Uterus (tissue), 4 donors: Measurements from ENCODE around the gene HOMER2. TPM values are rescaled to one million over a fixed set of nuclear protein-coding genes. Genes with fewer than 3 reads are reported as not detected.
"Not testable (repeated sequence)": the region's sequence is repeated elsewhere in the genome, so short reads cannot be mapped to it uniquely, and the experiment has no call there.

Source experiments
- DNase-seq, 2 donors: peaks; one replicate each; pipeline ENCODE4 v3.0.0-alpha.2; 2019 to 2020
- H3K27ac ChIP-seq, 2 donors: fragments of 200-600 bp; sonication (generic); 1 replicate in 1 of 2; 2 replicates in 1 of 2; pipeline ENCODE4 v1.5.1; 2016 to 2018
- H3K27me3 ChIP-seq, 2 donors: fragments of 200-600 bp; sonication (generic); one replicate each; pipeline ENCODE4 v1.5.1; 2018 to 2019; ENCODE audit warnings: control low read depth in 1 of 2
- H3K36me3 ChIP-seq, 2 donors: fragments of 200-600 bp; sonication (generic); one replicate each; pipeline ENCODE4 v1.5.1; 2019; ENCODE audit warnings: control low read depth in 1 of 2
- H3K4me1 ChIP-seq, 2 donors: fragments of 200-600 bp; sonication (generic); one replicate each; pipeline ENCODE4 v1.5.1; 2018 to 2019; ENCODE audit warnings: control low read depth in 1 of 2
- H3K4me3 ChIP-seq, 2 donors: fragments of 200-600 bp; sonication (generic); 1 replicate in 1 of 2; 2 replicates in 1 of 2; pipeline ENCODE4 v1.5.1; 2018 to 2019; ENCODE audit warnings: mild to moderate bottlenecking in 1 of 2
- H3K9me3 ChIP-seq, 2 donors: fragments of 200-600 bp; sonication (generic); one replicate each; pipeline ENCODE4 v1.5.1; 2019; ENCODE audit warnings: control low read depth in 1 of 2
- CTCF ChIP-seq, 4 experiments: fragments of 200-600 bp in 2 of 4; fragments of 450-650 bp in 2 of 4; sonication (generic) in 2 of 4; IDR thresholded peaks; one replicate each; pipeline ENCODE4 v1.5.1; 2016 to 2019; ENCODE audit warnings: antibody characterized with exemption in 4 of 4, mild to moderate bottlenecking in 2 of 4, moderate library complexity in 1 of 4
- POLR2A ChIP-seq, 2 donors: fragments of 450-650 bp; IDR thresholded peaks; one replicate each; pipeline ENCODE4 v1.6.1; 2016; ENCODE audit warnings: antibody characterized with exemption in 2 of 2, mild to moderate bottlenecking in 1 of 2, moderate library complexity in 1 of 2
- intact Hi-C: fragments of 100-400 bp; cut with DNase I; formaldehyde crosslinking; loops from one replicate; pipeline ENCODE4 v1.15.1; 2023; ENCODE audit warnings: low total_unique reads
- total RNA-seq, 4 donors: library from RNA; depleted of rRNA in 3 of 4; stranded (reverse); fragments of >200 nt in 3 of 4; gene quantifications; one replicate each; pipeline versions ENCODE4 v1.1.0 to v1.2.4, GENCODE V29; 2014 to 2023
- donor health status: DM: yes; HTN: yes; CAD: no.

The HOMER2 gene
- total RNA-seq, 4 donors from 2014 or later = 5.1 to 50.0 (median 10.6) TPM

DNA sequence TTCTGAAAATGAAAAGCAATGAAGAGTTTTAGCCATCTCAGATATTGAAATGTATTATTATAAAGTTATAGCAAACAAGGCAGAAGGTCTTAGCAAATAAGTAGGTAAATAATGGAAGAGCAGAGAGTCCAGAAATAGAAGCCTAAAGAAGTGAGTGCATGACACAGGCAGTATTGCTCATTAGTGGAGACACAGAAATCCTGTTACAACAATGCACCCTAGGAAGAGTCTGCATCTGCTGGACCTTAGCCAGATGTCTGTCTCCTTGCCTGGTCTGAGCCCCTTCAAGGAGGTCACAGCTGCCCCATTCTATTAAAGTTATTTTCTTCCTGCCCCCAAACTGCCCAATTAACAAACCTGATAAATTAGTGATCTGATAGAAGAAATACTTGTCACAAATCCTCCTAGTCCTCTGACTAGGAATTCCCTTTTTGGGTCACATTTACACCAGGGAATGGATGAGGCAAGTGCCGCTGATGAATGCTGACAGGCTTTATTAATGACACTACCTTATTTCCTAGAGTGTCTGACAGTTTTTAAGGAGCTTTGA is 51.9 kb downstream of the HOMER2 start:
- no peak for TF ChIP-seq POLR2A (IDR thresholded peaks at IDR 0.05)
- no peak for TF ChIP-seq CTCF (IDR thresholded peaks at IDR 0.05)
- no peak for DNase-seq
- Histone ChIP-seq H3K27ac (no peak overlapping the region), H3K4me1 (no peaks in the 10 kb centered on the region), H3K36me3 (no peaks in the 10 kb centered on the region), H3K9me3 (no peaks in the 10 kb centered on the region), H3K27me3 (no peaks in the 10 kb centered on the region), H3K4me3 (no peak overlapping the region)
- intact Hi-C loops = no loop called here

GRCh38 chr15:82898961-82899360 is 53.6 kb downstream of the HOMER2 start:
- Histone ChIP-seq H3K27me3 (no peaks in the 10 kb centered on the region), H3K27ac (no peak overlapping the region), H3K4me3 (no peak overlapping the region), H3K9me3 (no peaks in the 10 kb centered on the region), H3K36me3 (no peaks in the 10 kb centered on the region), H3K4me1 (no peaks in the 10 kb centered on the region)
- intact Hi-C loops = no loop called here
- TF ChIP-seq POLR2A (IDR thresholded peaks at IDR 0.05) = no peak
- TF ChIP-seq CTCF (IDR thresholded peaks at IDR 0.05) = no peak
- DNase-seq = no peak

DNA sequence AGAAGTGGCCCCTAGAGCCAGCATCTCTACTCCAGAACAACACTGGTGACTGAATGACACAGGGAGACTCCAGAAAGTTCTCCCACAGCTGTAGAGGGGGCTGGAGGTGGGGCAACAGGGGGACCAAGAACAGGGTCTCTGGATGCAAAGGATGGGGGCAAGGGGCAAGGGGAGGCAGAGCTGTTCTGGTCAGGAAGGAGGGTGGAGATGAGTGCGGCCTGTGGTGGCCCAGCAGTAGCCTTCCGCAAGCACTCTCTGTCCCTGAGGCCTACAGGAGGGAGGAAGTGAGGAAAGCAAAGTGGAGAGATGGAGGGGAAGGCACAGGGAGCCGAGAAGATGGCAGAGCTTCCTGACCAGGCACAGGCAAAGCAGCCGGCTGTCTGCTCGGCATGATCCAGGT is 56.5 kb downstream of the HOMER2 start:
- no peaks in the 10 kb centered on the region for H3K36me3 ChIP-seq
- TF ChIP-seq CTCF (IDR thresholded peaks at IDR 0.05) = no peak
- no peak for TF ChIP-seq POLR2A (IDR thresholded peaks at IDR 0.05)
- intact Hi-C loops = no loop called here
- no peaks in the 10 kb centered on the region for H3K27me3 ChIP-seq
- H3K4me1 ChIP-seq = no peaks in the 10 kb centered on the region
- H3K27ac ChIP-seq = no peak overlapping the region
- no peak overlapping the region for H3K4me3 ChIP-seq
- DNase-seq = no peak
- no peaks in the 10 kb centered on the region for H3K9me3 ChIP-seq

DNA sequence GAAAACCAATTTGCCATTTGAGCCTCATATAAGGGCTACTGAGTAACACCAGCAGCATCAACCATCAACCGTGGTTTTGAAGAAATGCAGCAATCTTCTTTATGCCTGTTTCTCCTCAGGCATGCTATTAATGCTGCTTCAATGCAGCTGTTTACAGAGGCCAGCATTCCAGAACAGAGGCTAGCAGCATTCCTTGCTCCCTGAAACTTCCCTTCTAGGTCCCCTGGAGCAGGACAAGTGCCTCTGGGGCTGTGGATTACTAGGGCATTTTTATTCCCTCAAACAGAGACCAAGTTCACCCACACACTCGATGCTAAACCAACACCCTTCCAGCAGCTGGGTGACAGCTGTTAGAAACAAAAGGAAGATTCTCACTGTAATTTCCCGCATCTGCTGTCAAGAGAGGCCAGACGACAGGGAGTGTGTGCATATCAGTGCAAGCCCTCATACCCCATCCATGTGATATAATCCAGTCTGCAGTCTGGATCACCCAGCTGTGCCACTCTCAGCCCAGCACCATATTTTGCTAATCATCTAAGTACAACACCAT is 57.5 kb downstream of the HOMER2 start:
- Histone ChIP-seq H3K9me3 (no peaks in the 10 kb centered on the region), H3K27me3 (no peaks in the 10 kb centered on the region), H3K4me3 (no peak overlapping the region), H3K4me1 (no peaks in the 10 kb centered on the region), H3K36me3 (no peaks in the 10 kb centered on the region), H3K27ac (no peak overlapping the region)
- DNase-seq = no peak
- TF ChIP-seq POLR2A (IDR thresholded peaks at IDR 0.05) = no peak
- TF ChIP-seq CTCF (IDR thresholded peaks at IDR 0.05) = no peak
- intact Hi-C loops = no loop called here

GRCh38 chr15:82893473-82893872 is 59.0 kb downstream of the HOMER2 start:
- H3K4me1 ChIP-seq, DNase-seq, intact Hi-C loops, H3K9me3 ChIP-seq, H3K36me3 ChIP-seq, H3K27ac ChIP-seq, H3K27me3 ChIP-seq, H3K4me3 ChIP-seq: not testable (repeated sequence)

DNA sequence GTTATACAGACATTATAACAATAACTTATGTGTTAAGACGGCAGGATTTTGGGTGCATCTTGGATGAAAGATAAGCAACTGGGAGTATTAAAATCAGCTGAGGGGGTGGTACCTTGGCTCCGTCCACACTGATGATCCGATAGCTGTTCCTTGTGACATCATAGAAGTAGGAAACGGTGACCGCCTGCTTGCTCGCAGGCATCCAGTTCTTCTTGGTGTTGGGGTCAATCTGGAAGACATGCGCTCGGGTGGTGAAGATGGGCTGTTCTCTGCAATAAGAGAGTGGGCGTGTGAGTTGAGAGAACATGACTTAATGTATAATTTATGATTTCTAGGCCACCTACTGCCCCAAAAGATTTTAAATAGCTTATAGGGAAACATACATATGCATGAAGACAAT is 59.9 kb downstream of the HOMER2 start:
- no peak for TF ChIP-seq CTCF (IDR thresholded peaks at IDR 0.05)
- no peak for TF ChIP-seq POLR2A (IDR thresholded peaks at IDR 0.05)
- intact Hi-C loops = no loop called here

More for the DNA sequence above, 59.9 kb downstream of the HOMER2 start:
- Histone ChIP-seq H3K36me3 (no peaks in the 10 kb centered on the region), H3K27ac (no peak overlapping the region), H3K27me3 (no peaks in the 10 kb centered on the region), H3K4me3 (no peak overlapping the region), H3K9me3 (no peaks in the 10 kb centered on the region), H3K4me1 (no peaks in the 10 kb centered on the region)
- DNase-seq = no peak
